ENCODE measurements around the gene EXOSC7.
"Not testable (repeated sequence)": the region's sequence is repeated elsewhere in the genome, so short reads cannot be mapped to it uniquely, and the experiment has no call there.

EXOSC7 gene

GRCh38 chr3:44962621-44963393 is 13.2 kb upstream of the EXOSC7 start:
- DNase-seq = no peak

GRCh38 chr3:44963571-44964325 is 12.3 kb upstream of the EXOSC7 start:
- DNase-seq = no peak

GRCh38 chr3:44965165-44965564 is 10.9 kb upstream of the EXOSC7 start:
- no peak for DNase-seq

DNA sequence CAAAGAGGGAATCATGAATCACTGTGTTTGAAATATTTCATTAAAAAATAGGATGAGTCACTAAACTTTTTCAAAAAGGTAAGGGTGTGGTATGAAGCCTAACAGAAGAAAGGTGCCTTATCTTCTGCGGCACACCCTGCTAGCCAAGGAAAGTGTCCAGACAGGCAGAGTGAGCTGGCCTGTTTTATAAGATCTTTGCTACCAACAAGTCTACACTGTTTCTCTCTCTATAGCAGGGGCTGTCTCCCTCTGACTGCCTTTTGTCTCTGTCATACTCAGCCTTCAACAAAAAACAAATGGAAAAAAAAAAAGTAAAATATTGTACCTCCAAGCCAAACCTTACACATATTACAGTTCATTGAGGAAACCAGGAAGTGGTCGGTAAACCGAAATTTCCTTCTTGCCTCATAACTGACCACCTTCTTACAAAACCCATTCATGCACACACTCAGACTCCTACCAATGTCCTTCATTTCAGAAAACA is 9.2 kb upstream of the EXOSC7 start:
- DNase-seq = peak in 1 of 5 donors; percentile 29

- DNase-seq = no peak
These were observed 7.6 kb upstream of the EXOSC7 start for GRCh38 chr3:44968447-44968858.

DNA sequence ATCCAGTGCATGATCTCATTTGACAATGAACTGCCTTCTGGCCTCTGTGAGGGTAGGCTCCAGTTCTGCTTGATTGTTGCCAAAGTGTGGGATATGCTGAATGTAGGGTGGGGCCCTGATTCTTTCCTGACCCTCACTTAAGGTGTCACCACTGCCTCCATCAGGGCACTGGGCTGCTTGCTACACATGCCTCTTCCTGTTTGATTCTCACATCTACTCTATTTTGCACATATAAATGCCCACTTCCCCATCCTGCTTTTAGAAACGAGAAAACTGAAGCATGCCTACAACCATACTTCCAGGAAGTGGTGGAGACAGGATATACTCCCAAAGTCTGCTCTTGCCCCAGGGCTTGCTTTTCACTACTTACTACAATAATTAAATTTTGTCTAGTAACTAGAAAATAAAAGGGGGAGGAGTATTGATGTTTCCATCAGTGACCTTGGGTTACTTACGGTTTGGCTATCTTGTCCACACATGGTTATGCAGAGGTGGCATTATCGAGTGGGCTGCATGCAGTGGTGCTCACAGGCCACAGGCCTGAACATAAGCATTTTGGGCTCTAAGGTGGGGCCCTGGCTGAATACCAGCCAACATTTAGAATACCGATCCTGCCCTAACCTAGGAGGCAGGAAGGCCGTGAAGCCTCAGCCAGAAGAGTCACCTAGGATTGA is 6.8 kb upstream of the EXOSC7 start:
- peak in 1 of 5 donors; percentile 25 for DNase-seq

DNA sequence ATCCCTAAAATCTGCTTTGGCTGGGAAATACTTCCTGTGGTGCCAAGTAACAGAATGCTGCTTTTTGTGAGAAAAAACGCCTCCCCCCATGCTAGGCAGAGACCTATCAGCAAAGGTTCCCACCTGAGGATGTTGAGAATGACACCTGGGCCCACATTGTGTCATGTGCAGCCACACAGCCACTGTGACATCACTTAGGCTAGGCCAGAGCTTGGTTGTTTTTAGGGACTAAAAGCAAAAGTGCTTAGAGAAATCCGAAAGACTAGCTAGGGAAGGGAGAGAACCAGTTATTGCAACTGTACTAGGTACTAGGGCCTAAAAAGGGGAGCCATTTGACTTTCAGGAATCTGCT is 6.2 kb upstream of the EXOSC7 start:
- no peak for DNase-seq

- DNase-seq = no peak
These were observed 5.0 kb upstream of the EXOSC7 start for GRCh38 chr3:44970926-44971490.

GRCh38 chr3:44974416-44974815 is 1.6 kb upstream of the EXOSC7 start:
- DNase-seq = no peak

- no peak for DNase-seq
These were observed 5.2 kb downstream of the EXOSC7 start for GRCh38 chr3:44981220-44981619.

DNA sequence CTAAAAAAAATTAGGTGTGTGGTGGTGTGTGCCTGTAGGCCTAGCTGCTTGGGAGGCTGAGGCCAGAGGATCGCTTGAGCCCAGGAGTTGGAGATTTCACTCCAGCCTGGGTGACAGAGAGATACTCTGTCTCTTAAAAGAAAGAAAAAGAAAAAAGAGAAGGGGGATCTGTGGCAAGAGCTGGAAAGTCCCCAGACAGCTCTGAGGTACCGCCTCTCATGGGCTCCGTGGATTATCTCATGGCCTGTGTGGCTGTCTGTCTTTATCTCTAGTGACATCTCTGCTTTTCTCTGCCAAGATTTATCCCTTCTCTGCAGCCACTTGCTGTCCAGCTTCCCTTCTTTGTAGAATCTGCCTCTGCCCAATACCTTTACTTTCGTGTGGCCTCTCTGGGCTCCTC is 5.7 kb downstream of the EXOSC7 start:
- DNase-seq = no peak

- no peak for DNase-seq
These were observed 6.8 kb downstream of the EXOSC7 start for GRCh38 chr3:44982817-44983216.

DNA sequence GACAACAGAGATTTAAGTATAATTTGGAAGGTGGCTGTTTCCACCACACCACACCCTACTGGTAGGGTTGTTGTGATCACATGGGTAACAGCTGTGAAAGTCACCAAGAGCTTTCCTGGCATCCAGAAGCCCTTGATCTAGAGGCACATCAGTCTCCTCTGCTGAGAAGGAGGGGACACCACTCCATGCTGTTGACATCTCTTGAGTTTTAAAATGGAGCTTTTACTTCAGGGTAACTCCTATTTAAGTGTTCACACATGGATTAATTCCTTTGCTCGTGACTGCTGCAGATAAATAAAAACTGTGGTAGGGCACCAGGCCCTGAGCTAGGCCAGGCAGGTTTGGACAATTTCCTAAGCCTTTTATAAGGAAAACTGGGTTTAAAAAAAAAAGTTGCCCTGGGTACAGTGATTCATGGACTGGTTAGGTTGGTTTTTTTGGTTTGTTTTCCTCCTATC is 7.5 kb downstream of the EXOSC7 start:
- no peak for DNase-seq

DNA sequence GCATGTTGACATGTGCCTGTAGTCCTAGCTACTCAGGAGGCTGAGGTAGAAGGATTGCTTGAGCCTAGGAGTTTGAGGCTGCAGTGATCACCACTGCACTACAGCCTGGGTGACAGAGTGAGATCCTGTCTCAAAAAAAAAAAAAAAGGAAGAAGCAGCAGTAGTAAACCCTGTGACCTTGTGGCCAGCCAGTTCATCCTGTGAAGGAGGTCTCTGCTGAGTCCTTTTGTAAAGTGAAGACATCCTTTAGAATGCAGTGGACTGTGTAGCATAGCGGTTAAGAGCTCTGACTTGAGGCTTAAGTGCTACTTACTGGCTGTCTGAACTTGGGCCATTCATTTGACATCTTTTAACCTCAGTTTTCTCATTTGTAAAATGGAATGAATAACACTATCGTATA is 8.3 kb downstream of the EXOSC7 start:
- DNase-seq = no peak

- not testable (repeated sequence) for DNase-seq
These were observed 10.3 kb downstream of the EXOSC7 start for GRCh38 chr3:44986330-44986729.

- no peak for DNase-seq
These were observed 11.3 kb downstream of the EXOSC7 start for GRCh38 chr3:44987332-44987731.

DNA sequence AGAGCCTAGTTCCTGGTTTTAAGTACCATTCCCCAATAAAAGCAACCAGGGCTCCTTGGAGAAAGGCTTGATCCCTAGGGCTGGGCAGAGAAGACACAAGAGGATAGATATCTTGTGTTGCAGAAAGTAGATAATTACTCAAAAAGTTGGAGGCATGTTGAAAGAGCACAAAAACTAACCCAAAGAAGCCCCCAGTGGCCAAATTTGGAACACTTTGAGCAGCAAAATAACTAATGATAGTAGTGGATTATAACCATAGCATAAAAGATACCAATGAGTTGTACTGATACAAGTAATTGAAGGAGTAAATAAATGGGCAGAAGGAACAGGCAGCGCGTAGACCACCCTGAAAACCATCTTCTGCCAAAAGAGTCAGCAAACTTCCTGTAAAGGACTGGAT is 12.0 kb downstream of the EXOSC7 start:
- no peak for DNase-seq

- DNase-seq = no peak
These were observed 13.1 kb downstream of the EXOSC7 start for GRCh38 chr3:44989141-44989540.

- no peak for DNase-seq
These were observed 13.8 kb downstream of the EXOSC7 start for GRCh38 chr3:44989636-44990373.

- DNase-seq = no peak
These were observed 15.3 kb downstream of the EXOSC7 start for GRCh38 chr3:44991326-44991725.

GRCh38 chr3:44992555-44993470 is 16.8 kb downstream of the EXOSC7 start:
- DNase-seq = no peak
